GM12801 (cell line): Measurements from ENCODE around the gene NKD2.

Experiments
- CTCF ChIP-seq: IDR thresholded peaks from one replicate; pipeline ENCODE4 v1.5.1; 2011; ENCODE audit warnings: control low read depth; ENCODE audit not compliant: insufficient read length; ENCODE audit errors: extremely low read depth

The NKD2 gene

GRCh38 chr5:1002836-1003235 lies 5.8 kb upstream of the NKD2 start:
- TF ChIP-seq CTCF, result no peak

GRCh38 chr5:1003296-1003937 lies 5.2 kb upstream of the NKD2 start:
- TF ChIP-seq CTCF, result no peak

- TF ChIP-seq CTCF, result no peak
These were observed 3.9 kb upstream of the NKD2 start for GRCh38 chr5:1004461-1005248.

- no peak for TF ChIP-seq CTCF
These were observed 3.3 kb upstream of the NKD2 start for GRCh38 chr5:1005249-1005851.

- no peak for TF ChIP-seq CTCF
These were observed 2.5 kb upstream of the NKD2 start for GRCh38 chr5:1005904-1006655.

- no peak for TF ChIP-seq CTCF
These were observed 1.9 kb upstream of the NKD2 start for GRCh38 chr5:1006656-1007071.

GRCh38 chr5:1007221-1007680 lies 1.4 kb upstream of the NKD2 start:
- no peak for TF ChIP-seq CTCF
